ENCODE data around the gene IFI27L2. TPM values are rescaled to one million over a fixed set of nuclear protein-coding genes. Genes with fewer than 3 reads are reported as not detected.

IFI27L2 gene
- total and polyA plus RNA-seq, 2 donors (not counting 1 experiment from before 2014, with no cell fraction given) = 91.4 to 225 TPM

GRCh38 chr14:94152676-94153075 lies 23.3 kb upstream of the IFI27L2 start:
- H3K27me3 ChIP-seq (ENCODE audit: control insufficient read depth, insufficient read depth, low read length) = peaks cover 7% of the 10 kb centered on the region
- H3K4me3 ChIP-seq (replicated peaks in 1 of 4; ENCODE audit: control extremely low read depth in 1 of 4, insufficient read depth in 1 of 4, low read depth in 3 of 4, low read length in 4 of 4) = no peak overlapping the region
- no peaks in the 10 kb centered on the region for H3K79me2 ChIP-seq (ENCODE audit: control insufficient read depth, insufficient read depth, low read length)
- no peak overlapping the region for H2AFZ ChIP-seq (ENCODE audit: low read length)
- H3K36me3 ChIP-seq (ENCODE audit: control insufficient read depth, insufficient read depth, low read length) = no peaks in the 10 kb centered on the region
- H3K9ac ChIP-seq (ENCODE audit: insufficient read depth, low read length) = no peak overlapping the region
- DNase-seq (ENCODE audit: low read depth in 2 of 2) = no peak
- H3K4me2 ChIP-seq (ENCODE audit: extremely low read depth, insufficient read depth, low read length) = no peak overlapping the region
- H3K27ac ChIP-seq (ENCODE audit: insufficient read depth, low read length) = no peak overlapping the region
- H4K20me1 ChIP-seq (ENCODE audit: control insufficient read depth, extremely low read depth, insufficient read depth, low read length) = no peaks in the 10 kb centered on the region
- H3K4me1 ChIP-seq (ENCODE audit: control insufficient read depth, extremely low read depth, insufficient read depth, low read length) = no peaks in the 10 kb centered on the region
- no peak for TF ChIP-seq CTCF (conservative IDR thresholded peaks at IDR 0.05 in 1 of 2, IDR thresholded peaks at IDR 0.05 in 1 of 2; ENCODE audit: low read depth in 1 of 2, low read length in 2 of 2)
- no peak for TF ChIP-seq EZH2 (IDR thresholded peaks at IDR 0.05; ENCODE audit: low read length, missing control alignments)
- H3K9me3 ChIP-seq (ENCODE audit: control insufficient read depth, insufficient read depth, low read depth, low read length) = no peaks in the 10 kb centered on the region

DNA sequence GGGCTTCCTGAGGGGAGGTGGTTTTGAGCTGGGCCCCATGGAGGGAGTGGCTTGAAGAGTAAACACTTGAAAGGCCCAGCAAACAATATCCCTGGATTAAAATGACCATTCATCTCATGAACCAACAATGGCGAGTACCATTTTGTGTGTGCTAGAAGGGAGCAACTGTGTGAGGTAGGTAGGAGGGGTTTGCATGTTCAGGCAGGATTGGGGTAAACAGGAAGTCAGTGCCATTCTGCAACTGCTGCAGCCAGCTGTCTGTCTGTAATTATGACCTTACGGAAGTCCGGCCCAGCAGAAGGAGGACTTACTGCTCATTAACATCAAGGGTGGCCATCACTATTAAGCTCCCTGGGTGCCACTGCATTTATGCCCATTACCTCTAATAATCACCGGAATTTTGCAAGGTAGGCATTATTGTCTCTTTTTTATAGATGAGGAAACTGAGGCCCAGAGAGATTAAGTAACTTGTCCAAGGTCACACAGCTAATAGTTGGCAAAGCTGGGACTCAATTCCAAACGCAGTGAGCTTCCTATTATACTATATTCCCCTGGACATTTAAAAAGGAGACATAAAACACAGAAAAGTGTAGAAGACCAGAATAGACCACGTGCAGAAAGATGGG lies 16.6 kb upstream of the IFI27L2 start:
- DNase-seq (ENCODE audit: low read depth in 2 of 2) = no peak
- TF ChIP-seq EZH2 (IDR thresholded peaks at IDR 0.05; ENCODE audit: low read length, missing control alignments) (no peak), CTCF (conservative IDR thresholded peaks at IDR 0.05 in 1 of 2, IDR thresholded peaks at IDR 0.05 in 1 of 2; ENCODE audit: low read depth in 1 of 2, low read length in 2 of 2) (no peak)
- no peak overlapping the region for H3K4me3 ChIP-seq (replicated peaks in 1 of 4; ENCODE audit: control extremely low read depth in 1 of 4, insufficient read depth in 1 of 4, low read depth in 3 of 4, low read length in 4 of 4)
- H3K4me1 ChIP-seq (ENCODE audit: control insufficient read depth, extremely low read depth, insufficient read depth, low read length) = no peaks in the 10 kb centered on the region
- no peaks in the 10 kb centered on the region for H3K36me3 ChIP-seq (ENCODE audit: control insufficient read depth, insufficient read depth, low read length)
- no peaks in the 10 kb centered on the region for H3K27me3 ChIP-seq (ENCODE audit: control insufficient read depth, insufficient read depth, low read length)
- H4K20me1 ChIP-seq (ENCODE audit: control insufficient read depth, extremely low read depth, insufficient read depth, low read length) = no peaks in the 10 kb centered on the region
- H3K79me2 ChIP-seq (ENCODE audit: control insufficient read depth, insufficient read depth, low read length) = no peaks in the 10 kb centered on the region
- no peak overlapping the region for H3K27ac ChIP-seq (ENCODE audit: insufficient read depth, low read length)
- no peak overlapping the region for H3K9ac ChIP-seq (ENCODE audit: insufficient read depth, low read length)
- H3K4me2 ChIP-seq (ENCODE audit: extremely low read depth, insufficient read depth, low read length) = no peak overlapping the region
- H3K9me3 ChIP-seq (ENCODE audit: control insufficient read depth, insufficient read depth, low read depth, low read length) = no peaks in the 10 kb centered on the region
- no peak overlapping the region for H2AFZ ChIP-seq (ENCODE audit: low read length)

DNA sequence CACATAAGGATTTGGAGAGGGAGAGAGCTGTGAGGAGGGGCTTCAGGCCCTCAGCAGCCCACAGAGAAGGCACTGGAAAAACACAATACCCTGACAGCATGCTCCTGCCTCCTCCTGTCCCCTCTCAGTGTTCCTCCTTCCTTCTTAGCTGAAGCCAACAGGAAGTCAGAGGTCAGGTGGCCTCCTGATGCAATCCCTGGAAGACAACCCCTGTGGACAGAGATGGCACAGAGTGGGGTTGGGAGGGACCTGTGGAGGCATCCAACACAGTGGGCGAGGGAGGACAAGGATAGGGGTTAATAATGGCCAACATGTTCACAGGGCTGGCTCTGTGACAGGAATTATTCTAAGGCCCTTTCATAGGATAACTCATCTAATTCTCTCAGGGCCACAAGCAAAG lies 15.4 kb upstream of the IFI27L2 start:
- Histone ChIP-seq H3K27me3 (ENCODE audit: control insufficient read depth, insufficient read depth, low read length) (no peaks in the 10 kb centered on the region), H3K27ac (ENCODE audit: insufficient read depth, low read length) (no peak overlapping the region), H3K4me1 (ENCODE audit: control insufficient read depth, extremely low read depth, insufficient read depth, low read length) (no peaks in the 10 kb centered on the region), H3K36me3 (ENCODE audit: control insufficient read depth, insufficient read depth, low read length) (no peaks in the 10 kb centered on the region), H4K20me1 (ENCODE audit: control insufficient read depth, extremely low read depth, insufficient read depth, low read length) (no peaks in the 10 kb centered on the region), H3K9me3 (ENCODE audit: control insufficient read depth, insufficient read depth, low read depth, low read length) (no peaks in the 10 kb centered on the region), H3K9ac (ENCODE audit: insufficient read depth, low read length) (no peak overlapping the region), H3K4me3 (replicated peaks in 1 of 4; ENCODE audit: control extremely low read depth in 1 of 4, insufficient read depth in 1 of 4, low read depth in 3 of 4, low read length in 4 of 4) (no peak overlapping the region), H2AFZ (ENCODE audit: low read length) (no peak overlapping the region), H3K4me2 (ENCODE audit: extremely low read depth, insufficient read depth, low read length) (no peak overlapping the region), H3K79me2 (ENCODE audit: control insufficient read depth, insufficient read depth, low read length) (no peaks in the 10 kb centered on the region)
- TF ChIP-seq CTCF (conservative IDR thresholded peaks at IDR 0.05 in 1 of 2, IDR thresholded peaks at IDR 0.05 in 1 of 2; ENCODE audit: low read depth in 1 of 2, low read length in 2 of 2) (no peak), EZH2 (IDR thresholded peaks at IDR 0.05; ENCODE audit: low read length, missing control alignments) (no peak)
- peak in 1 of 2 donors; percentile 15 for DNase-seq (ENCODE audit: low read depth in 2 of 2)
